Amniotic stem cell (primary cell): ENCODE results near the gene AIFM1.

ENCODE experiments used
- DNase-seq: peaks from one replicate; lab custom pipeline; 2025; lab: John Stamatoyannopoulos, UW

Gene AIFM1

DNA sequence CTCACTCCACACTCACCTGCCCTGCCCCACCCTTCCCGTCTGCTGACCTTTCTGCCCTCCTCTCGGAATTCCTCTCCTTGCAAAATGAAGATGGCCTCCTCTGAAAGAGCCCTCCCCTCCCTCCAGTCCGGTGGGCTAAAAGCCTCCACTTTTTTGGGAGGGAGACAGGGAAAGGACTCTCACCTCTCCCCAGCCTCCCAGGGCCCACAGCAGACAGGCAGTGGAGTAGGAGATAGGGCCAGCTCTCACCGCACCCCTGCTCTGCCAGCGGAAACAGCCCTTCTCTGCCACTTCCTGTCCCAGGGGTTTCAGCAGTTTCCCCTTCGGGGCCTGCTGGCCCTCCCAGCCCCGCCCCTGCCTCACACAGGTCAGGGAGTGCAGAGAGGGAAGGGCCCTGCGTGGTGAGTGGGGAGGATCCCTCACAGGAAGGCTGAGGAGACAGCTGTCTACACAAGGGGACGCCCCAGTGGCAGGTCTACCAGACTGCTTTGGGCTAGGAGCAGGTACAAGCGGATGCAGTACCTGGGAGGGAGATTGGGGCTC lies 73.6 kb downstream of the AIFM1 start:
- DNase-seq = no peak

DNA sequence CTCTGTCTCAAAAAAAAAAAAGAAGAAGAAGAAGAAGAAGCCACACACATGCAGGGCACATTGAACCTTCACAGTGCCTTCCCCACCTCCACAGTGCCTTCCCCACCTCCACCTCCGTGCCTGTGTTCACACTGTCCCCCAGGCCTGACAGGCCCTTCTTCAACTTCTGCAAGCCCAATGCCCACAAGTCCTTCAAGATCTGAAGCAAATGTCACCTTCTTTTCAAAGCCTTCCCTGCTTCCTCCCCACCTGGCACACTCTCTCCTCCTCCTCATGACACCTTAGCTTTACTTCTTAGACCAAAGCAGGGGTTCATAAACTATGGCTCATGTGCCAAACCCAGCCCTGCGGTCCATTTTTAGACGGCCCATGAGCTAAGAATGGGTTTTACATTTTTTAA lies 75.3 kb downstream of the AIFM1 start:
- DNase-seq = no peak

DNA sequence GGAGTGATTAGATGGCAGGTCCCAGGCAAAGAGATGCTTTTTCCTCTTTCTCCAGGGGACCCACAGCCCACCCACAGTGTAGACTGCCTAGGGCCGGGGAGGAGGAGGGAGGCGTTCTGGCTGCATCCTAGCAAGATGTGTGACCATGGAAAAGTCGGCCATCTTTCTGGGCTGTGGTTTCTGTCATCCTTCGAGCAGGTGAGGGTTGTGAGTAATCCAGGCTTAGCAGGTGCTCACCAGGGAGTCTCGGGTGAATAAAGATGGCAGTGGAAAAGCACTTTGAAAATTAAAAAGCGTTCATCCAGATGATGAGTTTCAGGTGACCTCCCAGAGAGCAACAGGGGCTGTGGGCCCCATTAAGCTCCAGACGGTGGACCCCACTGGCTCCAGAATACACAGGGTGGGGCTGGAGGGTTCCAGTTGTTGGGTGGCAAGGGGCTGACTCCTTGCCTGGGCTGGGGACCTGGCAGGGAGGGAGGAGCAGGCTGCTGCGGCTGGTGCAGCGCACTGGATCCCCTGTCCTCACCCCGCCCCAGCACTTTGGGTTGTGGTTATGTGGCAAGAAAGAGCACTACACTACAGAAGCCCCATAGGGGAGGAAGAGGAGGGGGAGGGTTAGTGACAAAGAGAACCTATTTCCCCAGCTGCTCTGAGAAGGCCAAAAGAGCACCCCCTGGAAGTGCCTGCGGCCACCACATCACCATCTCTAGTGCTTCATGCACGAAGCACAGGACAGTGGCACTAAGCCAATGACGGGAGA lies 79.0 kb downstream of the AIFM1 start:
- no peak for DNase-seq

DNA sequence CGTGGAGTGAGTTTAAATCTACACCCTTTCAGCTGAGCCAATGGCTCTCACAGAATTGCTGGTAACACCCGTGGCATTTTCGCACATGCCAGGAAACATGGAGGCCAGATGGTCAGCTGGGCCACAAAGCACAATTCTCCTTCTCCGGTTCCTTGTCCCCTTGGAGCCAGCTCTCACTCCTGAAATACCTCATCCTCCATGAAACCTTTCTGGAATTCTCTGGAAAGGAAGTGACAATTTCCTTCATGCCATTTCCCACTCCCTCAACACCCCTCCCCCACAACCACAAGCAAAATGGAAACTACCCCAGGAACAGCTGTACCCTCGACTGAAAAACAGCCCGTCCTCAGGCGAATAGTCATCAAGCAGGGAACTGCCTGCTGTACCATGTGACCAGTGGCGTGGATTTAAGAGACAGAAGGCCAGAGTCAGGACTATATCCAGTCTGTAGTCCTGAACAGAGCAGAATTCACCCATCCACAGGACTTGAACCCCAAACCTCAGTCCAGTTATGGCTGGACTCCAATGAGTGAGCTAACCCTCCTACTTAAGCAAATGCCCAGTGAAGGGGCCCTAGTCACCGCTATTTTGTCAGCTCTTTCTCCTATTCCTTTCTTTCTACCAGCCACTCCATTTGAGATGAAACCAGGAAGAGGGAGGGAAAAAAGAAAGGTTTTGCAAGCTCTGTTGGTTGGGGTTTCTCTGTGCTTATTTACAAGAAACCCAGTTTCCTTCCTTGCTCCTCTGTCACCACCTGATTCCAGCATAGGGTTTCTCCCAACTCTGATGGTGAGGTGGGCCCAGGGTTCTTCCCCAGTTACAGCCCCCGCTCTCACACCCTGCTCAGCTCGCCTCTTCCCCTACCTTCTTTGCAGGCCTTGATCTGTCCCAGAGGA lies 79.8 kb downstream of the AIFM1 start:
- no peak for DNase-seq

DNA sequence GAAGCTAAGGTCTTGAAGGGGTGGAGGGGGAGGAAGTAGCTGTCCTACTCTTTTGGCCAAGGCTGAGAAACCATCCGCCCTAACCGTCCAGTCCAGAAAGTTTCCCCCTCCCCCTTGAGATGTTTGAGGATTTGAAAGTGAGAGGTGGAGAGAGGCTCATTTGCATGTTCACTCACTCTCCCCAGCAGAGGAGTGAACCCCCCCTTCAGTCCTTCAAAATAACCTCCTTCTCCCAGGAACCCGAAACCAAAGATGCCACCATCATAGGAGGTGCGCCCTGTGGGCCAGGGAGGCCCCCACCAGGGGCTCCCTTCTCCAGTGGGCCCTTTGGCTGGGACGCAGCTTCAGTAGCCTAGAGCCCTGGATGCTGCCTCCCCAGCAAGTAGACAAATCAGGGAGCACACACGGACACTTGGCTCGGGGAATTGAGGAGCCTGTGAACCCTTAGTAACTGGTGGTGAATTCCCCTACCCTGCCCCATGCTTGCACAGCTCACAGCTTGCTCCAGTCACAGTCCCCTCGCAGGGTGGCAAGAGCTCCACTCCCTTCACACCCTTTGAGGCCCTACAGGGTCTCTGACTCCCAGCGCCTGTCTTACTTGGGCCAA lies 80.9 kb downstream of the AIFM1 start:
- no peak for DNase-seq

DNA sequence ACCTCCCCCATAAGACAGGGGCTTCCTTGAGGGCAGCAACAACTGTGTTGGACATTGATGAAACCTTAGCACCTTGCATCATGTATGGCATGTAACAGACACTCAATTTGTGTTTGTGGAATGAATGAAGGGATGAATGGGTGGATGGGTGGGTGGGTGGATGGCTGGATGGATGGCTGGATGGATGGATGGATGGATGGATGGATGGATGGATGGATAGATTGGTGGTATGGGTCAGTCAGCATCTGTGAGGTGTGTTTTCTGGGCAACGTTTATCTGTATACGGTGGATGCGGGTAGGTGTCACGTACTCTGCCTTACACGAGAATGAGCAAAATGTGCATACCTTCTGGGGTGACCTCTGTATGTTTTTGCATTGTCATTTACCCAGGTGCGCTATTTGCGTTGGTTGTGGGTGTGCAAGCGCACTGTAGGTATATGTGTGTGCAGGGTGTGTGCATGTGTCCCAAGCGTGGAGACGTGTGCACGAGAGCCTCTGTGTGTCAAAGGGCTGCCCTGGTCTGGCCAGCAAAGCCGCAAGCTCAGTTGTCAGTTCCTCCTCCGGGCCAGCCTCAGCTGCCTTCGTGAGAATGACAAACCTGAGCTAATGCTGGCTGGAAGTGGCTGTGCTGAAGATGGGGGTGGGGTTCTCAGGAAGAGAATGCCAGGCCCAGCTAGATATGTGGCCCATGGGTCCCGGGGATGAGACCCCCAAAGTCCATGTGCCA lies 81.8 kb downstream of the AIFM1 start:
- no peak for DNase-seq

DNA sequence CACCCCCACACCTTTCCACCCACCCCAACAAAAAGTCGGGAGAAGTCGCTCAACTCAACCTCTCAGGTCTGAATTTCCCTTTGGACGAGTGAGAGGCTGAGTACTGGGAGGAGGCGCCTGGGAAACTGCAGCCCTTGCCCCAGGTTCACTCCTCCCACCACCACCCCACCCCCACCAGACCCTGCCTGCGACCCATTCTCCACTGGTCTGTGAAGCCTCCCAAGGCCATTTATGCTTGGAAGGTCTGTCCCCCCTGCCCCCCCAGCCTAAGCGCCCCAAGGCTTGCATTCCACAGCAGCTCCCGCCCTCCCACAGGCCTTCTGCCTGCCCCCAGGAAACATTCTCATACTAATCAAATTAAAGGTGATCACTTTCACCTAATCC lies 82.5 kb downstream of the AIFM1 start:
- DNase-seq = no peak

DNA sequence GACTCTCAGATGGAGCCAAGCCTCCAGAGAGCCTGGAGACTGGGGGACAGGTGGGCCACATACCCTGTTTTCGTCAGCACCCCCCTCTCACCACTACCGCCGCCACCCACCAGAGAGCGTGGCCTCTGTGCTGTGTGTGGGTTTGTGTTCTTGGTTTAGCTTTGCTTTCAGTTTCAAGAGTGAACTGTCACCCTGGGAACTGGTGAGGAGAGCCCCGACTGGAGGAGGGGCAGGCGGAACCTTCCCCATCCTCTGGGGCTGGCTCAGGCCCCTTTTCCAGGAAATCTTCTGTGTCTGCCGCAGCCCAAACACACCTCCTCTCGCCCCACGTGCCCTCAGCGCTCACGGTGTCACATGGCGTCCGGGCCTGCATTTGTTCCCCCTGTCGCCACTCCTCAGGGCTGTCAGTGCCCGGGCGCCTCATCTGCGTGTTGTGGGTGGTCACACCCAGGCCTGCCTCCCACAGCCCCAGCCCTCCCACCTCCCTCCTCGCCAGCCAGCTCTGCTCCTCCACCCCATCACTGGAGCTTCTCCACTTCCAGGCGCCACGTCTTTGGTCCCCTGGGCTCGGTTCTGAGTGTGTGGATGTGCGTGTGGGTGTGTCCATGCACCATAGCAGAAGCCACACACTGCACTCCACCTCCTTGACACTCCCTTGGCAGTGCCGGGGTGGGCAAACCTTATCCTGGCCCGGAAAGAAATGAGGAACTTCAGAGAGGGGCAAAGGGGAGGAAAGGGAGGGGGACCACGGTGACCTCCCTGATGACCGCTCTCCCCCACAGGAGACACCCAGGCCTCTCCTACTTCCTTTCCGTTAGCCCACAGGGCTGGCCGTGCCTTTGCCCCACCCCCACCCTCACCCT lies 83.2 kb downstream of the AIFM1 start:
- DNase-seq = no peak

DNA sequence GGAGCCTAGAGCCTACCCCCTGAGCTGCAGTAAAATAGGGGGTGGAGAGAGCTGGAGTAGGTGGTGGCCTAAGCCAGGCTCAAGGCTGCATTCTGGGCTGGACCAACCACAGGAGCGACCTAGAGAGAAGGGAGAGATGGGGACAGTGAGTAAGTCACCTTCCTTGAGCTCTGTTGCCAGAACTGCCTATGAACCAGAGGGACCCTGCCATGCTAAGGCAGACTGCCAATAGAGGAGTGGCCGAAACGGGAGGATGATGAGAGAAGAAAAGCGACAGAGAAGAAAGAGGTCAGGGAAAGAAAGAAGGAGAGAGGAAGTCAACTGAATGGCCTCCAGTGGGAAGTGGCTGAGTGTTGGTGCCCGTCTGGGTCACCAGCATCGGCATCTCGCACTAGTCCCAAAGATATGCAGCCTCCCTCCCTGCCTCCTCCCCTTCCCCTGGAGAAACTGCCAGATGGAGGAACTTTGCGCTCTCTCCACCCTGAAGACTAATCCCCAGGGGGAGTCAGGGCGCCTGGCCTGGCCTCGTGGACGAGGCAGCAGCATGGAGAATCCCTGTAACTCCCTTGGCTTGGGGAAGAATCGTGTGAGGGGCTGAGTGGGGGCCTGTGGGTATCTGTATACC lies 84.1 kb downstream of the AIFM1 start:
- no peak for DNase-seq

DNA sequence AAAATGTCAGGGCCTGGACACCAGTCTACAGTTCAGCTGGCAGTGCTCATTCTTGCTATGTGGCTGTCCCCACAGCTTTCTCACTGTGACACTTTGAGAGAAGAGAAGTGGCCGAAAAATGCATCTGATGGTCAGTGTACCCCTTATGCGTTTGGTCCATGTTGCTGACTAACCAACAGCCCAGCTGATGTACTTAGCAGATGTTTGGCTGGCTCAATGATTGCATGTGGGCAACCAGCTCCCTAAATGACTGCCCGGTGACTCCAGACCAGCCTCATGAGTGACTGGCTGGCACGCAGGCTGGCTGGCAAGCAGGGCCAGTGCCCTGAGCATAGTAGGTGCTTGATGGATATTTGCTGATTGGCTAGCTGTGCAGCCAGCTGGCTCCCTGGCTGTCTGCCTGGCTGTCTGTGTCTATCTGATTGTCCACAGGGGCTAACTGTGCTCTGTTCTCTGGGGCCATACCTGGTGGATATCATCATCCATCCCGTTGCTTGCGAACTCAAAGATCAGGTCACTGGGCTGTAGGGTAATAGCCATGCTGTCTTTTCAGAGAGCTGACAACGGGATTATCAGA lies 84.8 kb downstream of the AIFM1 start:
- no peak for DNase-seq

DNA sequence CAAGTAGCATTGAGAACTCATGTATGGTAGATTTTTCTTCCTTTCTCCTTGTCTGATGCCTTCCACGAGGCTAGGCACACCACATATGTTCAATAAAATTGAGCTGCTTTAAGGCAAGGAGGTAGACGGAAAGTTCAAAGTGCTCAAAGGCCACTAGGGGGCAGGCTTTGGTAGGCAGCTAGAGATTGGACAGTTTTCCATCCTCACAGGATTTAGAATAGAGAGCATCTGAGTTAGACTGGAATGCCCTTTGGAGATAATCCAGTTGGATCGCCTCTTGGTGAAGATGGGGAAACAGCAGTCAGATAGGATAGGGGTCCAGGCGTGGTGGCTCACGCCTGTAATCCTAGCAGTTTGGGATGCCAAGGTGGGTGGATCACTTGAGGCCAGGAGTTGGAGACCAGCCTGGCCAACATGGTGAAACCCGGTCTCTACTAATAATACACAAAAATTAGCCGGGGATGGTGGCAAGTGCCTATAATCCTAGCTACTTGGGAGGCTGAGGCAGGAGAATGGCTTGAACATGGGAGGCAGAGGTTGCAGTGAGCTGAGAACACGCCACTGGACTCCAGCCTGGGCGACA lies 85.7 kb downstream of the AIFM1 start:
- peak; percentile 31 for DNase-seq
